Retina (tissue), 1 donor: ENCODE measurements around the gene NFE2L2.
"Not testable (repeated sequence)": the region's sequence is repeated elsewhere in the genome, so short reads cannot be mapped to it uniquely, and the experiment has no call there.

Experiments
- DNase-seq: peaks from one replicate; pipeline ENCODE4 v3.0.0-alpha.2; 2016

Gene NFE2L2

DNA sequence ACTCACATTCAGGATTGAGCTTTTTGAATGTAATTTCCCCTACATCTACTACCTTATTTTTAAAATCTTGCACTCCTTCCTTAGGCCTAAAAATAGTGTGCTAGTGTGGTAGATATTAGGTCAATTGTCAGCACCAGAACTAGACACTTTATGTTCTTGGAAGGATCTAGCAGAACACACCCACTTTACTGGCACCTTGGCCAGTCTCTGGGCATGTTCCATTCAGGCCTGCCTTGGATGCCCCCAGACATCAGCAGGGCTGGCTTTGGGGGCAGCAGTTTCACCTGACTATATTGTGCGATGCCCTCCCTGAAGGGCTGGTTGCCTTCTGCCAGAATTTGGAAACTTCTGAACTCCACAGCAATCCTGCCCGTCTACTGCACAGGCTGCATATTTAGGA is 15.3 kb upstream of the NFE2L2 start:
- no peak for DNase-seq

DNA sequence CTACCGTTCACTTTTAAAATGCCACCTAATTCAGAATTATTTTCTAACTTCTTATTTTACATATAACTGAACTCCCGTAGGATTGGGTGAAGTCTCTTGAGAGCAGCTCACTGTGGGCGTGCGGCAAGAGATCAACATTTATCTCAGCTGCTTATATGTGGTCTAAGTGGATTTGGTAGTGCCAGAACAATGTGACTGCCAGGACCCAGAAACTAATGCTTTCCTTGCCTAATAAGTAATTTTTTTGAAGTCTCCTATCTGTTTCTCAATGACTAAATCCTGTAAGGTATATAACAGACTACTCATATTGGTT is 11.2 kb upstream of the NFE2L2 start:
- DNase-seq, result no peak

DNA sequence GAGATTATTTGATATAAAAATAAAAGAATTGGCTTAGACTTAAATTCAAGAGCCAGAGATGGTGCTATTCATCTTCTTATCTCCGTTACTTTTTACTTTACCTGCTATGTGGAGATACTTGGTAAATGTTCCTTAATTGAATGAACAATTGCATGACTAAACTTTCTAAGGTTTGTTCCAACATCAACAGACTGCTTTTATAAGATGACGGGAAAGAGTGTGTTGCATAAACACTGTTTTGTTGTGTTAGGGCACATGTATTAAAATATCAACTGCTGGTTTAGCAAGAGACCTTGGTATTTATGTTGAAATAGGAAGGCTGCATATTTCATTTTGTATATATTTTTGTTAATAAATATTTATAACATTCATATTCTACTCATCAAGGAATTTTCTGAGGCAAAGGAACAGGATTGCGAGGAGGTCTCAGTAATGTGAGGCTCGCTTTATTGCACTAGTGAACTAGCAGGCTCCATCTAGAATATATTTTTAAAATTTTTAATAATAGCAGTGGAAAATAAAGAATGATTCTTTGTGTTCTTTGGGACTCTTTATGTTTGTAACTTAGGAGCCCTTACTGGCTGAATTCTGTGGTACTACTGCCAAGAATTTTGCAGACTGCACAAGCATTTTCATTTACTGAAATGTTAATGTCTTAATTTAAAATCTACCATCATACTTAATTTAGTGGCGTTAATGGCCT is 10.7 kb upstream of the NFE2L2 start:
- no peak for DNase-seq

DNA sequence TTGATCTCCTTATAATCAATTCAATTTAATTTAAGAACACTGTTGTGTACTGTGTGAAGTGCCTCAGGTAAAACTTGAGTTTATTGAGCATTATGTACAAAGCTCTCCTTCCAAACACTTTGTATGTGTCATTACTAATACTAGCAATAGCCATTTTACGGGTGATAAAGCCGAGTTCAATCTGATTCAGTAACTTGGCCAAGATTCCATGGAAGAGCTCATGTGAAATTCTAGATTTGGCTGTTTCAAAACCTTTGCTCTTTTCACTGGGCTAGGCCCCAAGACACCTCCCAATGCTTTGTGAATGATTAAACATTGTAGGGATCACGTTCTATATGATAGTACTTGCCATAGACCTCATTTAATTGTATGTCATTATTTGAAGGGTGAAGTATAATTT is 8.9 kb upstream of the NFE2L2 start:
- DNase-seq, result no peak

DNA sequence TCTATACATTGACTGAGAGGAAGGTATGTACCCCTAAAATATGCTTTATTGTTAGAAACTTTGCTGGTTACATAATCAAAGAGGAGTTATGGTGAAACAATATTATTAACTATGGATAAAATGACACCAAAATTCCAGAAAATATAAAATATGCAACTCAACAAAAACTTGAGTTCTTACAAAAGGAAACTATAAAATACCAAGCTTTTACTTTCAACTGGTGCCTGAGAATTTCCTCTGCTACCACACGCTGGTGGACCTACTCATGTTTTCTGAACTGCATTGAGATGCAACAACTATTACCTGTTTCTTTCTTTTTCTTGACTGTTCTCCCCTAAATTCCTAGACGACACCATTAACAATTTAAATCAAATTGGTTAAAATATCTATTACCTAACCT is 8.2 kb upstream of the NFE2L2 start:
- no peak for DNase-seq

DNA sequence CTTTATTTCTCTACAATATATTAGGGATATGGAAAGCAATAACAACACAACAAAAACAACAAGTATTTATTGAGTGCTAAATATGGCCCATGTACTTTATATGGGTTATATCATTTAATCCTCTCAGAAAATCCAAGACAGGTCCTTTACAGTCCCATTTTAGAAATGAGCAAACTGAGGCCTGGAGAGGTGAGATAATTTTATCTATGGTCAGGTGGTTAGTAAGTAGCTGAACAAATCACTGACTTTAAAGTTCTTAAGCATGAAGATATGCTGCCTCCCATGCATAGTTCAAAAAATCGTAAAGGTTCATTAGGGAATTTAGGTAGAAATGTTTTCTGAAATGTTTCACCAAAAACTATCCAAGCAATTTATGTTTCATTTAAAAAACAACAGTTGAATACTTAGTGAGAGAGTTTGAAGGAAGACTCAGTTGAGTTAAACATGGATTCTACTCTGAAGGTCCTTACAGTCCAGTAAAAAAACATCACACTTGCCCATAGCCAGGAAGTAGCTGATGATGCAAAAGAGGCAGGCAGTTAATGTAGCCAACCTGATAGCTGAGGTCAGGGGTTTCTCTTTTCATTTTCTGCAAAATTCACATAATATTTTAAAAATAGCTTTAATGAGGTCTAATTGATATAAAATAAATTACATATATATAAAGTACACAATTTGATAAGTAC is 7.6 kb upstream of the NFE2L2 start:
- DNase-seq, result no peak

DNA sequence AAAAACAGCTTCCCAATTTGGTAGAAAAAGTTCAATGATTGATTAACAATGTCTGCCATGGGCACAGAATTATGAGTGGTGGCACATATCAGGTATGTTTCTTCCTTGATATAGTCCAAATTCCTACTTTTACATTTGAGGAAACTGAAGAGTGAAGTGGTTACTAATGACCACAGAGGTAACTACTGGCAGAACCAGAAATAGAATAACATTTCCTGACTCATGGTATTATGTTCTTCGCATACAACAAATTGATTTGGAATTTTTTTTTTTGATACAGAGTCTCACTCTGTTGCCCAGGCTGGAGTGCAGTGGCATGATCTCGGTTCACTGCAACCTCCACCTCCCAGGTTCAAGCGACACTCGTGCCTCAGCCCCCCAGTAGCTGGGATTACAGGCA is 6.0 kb upstream of the NFE2L2 start:
- DNase-seq, result no peak

DNA sequence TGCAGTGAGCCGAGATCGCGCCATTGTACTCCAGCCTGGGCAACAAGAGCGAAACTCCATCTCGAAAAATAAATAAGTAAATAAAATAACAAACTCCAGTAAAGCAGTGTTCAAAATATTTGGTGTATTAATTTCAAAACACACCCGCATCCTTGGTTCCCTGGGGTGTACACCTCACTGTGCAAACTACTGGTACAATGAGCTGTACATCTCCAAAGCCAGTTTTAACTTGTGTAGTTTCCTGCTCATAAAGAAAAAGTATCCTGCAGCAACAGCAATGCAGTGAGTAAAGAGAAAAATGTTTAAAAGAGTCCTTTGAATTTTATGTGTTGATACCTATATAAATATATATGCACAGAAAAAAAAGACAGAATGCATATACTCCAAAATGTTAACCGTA is 4.4 kb upstream of the NFE2L2 start:
- no peak for DNase-seq

DNA sequence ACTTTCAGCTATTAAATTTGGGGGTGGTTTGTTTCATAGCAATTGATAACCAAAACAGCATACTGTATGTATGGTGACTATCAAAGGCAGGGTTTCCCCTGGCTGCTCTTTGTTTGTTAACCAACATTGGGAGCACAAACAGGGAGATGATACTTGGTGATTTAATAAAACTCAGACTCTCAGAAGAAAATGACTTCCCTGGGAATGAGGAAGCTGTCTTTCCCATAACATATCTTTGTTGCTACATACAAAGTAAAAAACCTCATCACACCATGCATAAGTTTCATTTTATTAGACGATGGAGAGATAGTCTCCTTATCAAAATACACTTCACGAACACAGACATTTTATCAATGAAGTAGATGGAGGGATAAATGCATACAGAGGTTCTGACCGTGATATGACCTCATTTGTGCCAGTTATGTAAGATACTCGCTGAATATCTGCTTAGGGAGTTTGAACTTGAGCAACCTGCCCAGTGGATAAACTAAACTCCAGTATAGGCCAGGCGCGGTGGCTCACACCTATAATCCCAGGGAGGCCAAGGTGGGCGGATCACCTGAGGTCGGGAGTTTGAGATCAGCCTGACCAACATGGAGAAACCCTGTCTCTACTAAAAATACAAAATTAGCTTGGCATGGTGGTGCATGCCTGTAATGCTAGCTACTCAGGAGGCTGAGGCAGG is 3.8 kb upstream of the NFE2L2 start:
- no peak for DNase-seq

DNA sequence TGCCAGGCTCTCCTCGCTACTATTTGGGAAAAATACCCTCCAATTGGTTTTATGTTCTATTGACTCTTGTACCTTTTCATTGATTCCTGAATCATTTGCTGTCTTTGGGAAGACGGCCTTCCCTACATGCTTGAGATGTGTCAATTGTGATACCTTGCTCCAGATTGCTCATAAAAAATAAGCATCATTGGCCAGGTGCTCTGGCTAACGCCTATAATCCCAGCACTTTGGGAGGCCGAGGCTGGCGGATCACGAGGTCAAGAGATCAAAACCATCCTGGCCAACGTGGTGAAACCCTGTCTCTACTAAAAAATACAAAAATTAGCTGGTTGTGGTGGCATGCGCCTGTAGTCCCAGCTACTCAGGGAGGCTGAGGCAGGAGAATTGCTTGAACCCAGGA is 2.4 kb upstream of the NFE2L2 start:
- DNase-seq, result not testable (repeated sequence)

DNA sequence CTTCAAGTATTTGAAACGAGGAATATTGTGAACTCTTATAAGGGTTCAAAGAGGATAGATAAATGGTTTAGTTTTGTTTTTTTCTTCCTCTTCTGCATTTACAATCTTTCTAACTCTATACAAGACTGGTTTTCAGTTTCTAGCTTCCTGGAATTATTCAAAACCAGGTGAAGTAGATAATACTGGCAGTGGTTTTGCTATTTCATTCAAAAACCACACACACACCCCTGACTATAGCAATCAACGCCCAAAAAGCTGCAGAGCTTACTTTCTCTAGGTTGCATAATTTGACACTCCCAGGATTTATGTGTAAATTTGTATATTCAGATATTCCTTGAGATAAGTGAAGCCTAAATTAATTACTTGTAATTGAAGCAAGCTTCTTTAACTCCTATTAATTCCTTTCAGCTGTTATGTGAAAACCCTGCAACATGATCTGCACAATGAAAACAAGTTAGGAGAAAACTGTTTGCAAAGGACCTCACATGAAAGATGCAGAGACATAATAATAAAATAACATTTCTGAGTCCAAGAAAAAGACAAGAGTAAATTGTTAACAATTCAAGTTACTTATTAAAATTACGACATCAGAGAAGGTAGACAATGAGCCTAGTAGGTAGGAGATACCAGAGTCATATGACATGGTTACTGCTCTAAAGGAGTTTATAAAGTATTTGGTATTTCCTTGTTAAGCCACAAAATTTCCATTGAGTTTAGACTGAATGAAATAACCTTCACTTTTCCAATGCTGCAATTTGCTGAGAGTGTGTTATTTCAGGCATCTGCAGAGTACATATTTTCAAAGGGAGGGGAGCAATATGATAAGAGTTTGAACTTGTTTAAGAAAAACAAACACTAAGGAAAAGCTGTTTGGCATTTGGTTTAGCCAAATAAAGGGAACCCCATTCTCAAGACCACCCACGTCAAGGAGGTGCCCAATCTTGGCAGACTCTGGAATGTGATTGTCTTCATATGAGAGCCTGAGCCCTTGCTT is 1.6 kb upstream of the NFE2L2 start:
- no peak for DNase-seq

DNA sequence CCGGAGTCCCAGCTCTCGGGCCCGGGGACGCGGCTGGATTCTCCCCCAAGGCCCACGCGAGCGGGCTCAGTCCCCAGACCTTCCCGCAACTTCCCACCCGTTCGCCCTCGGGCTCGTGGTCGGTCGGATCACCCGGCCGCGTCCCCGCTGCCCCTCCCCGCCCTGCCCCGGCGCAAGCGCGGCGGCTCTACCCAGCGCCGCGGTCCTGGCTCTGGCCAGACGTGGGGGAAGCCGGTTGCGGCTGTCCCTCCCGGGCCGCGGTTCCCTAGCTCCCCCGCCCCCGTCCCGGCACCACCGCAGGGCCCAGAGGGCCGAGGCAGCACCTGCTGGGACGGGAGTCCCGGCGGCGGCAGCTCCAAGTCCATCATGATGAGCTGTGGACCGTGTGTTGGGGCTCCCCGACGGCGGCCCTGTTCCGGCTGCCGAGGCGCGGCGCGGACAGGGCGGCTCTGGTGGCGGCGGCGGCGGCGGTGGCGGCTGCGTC is 276 bp downstream of the NFE2L2 start:
- peak; percentile 85 for DNase-seq

DNA sequence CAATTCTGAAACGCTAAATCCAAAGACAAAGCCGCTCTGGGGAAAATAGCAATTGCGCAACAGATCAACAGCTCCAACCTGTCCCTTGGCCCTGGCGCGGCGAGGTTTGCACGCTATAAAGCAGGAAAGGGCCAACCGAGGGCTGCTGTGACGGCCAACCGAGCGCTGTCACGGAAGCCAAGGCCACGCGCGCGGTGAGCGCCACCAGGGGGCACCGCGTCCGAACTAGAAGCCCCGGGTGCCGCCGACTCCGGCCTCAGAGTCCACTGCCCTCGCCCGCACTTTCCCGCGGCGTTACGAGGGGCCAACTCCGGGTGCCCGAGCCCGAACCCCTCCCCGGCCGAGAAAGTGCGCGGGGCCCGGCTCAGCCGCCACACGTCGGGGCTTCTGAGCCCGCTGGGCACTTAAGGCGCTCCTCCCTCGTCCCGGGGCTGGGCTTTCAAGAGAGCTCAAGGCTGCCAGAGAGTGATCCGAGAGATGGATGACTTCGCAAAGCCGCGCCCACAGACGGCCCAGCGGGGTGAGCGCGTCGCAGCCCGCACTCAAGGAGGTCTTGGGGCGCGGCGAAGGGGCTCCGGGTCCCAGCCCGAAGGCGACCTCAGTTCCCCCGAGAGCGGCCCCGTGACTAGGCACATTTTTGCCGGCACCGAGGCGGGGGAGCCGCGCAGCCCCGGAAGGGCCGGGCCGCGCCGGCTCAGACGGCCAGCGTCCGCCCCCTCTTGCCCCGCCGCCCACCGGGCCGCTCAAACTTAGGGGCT is 897 bp downstream of the NFE2L2 start:
- peak; percentile 99 for DNase-seq

DNA sequence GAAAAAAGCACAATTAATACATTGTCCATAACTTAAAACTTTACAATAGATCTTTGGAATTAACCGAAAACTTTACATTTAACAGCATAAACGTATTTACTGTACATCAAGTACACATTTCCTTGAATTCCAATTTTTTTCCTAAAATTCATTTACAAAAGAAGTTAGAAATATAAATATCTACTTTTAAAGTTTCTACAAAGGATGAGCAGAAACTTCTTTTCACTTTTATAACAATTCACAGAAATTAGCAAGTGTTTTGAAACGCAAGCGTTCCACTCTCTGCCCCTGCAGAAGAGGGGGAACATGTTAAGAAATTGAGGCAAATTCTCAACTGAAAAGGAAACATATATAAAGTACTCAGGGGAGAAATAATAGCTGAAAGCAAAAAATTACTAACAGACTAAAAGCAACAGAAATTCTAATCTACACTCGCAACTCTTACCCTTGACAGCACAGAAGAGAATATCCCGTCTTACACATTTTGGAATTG is 1.5 kb downstream of the NFE2L2 start:
- DNase-seq, result no peak

DNA sequence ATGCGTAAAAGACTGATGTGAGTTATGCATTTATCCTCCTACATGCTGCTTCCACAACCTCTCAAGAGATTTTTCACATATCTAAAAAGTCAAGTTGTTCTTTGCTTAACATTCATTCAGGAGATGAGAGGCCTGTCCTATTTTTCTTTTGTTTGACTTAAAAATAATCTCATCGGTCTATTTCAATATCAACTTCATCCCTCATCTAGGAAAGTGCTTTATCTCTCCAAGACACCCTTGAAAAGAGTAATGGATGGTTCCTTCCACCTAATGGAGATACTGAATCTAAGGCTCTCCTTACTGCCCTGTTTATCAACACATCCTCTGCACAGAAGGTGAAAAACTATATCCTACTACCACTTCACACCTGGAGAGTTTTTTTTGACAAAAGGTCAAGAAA is 2.4 kb downstream of the NFE2L2 start:
- DNase-seq, result no peak

DNA sequence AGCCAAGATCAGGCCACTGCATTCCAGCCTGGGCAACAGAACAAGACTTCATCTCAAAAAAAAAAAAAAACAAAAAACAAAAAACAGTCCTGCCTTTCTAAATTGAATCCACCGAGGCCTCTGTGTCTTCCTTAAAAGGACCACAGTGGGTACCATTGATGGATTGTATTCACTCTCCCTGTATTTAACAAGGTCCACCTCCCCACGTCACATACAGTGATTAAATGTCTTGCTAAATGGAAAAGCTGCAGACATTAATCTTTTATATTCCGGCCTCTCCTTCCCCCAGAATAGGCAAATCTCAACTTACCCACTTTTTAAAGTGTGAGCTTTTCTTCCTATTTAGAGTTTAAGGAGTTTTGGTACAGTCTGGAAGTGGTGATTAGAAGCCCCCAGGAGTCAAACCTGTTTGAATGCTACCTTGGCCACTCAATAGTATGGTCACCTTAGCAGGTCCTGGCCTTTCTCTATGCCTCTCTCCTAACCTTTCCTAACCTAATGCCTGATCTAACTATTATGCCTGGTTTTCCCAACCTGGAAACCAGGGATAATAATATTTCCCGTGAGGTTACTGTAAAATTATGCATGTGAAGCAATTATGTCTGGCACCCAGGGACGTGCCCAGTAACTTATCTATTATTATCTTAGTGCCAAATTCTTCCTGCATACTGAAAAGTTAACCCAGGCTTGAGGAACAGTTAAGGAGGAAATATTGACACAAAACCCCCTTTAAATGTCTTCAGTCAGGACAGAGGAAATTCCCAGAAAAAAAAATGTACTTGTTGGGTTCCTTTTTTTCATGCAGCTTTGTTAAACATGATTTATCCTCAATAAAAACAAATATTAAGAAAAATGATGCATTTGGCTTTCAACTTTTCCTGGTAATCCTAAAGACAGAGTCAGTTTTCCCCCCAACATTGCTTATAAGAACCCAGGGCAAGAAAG is 3.1 kb downstream of the NFE2L2 start:
- DNase-seq, result no peak

DNA sequence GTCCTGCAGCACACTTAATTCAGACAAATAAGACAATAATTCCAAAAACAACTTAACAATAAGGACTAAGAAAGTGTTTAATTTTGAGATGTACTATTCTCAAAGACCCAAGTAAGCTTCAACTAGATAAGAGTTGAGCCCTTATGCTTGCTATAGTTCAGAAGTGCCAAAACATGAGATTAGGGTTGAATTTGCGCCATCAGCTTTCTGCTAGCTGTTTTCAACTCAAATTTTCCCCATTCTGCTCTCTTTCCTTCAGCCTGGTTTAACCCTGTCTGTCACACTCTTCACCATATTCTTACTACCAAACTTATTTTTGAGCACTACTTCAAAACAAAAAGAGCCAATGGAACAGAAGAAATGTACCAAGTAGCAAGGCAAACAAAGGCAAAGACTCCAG is 4.1 kb downstream of the NFE2L2 start:
- no peak for DNase-seq

DNA sequence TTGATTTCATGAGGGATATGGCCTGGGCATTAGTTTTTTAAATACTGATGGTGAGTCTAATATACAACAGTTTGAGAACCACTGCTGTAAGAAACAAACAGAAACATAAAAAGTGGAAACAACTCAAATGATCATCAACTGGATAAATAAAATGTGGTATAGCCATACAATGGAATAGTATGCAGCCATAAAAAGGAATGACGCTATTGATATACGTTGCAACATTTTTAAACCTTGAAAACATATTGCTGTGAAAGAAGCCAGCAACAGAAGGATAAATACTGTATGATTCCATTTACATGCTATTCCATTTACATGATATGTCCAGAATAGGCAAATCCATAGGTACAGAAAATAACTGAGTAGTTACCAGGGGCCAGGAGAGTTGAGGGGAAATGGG is 6.5 kb downstream of the NFE2L2 start:
- no peak for DNase-seq

DNA sequence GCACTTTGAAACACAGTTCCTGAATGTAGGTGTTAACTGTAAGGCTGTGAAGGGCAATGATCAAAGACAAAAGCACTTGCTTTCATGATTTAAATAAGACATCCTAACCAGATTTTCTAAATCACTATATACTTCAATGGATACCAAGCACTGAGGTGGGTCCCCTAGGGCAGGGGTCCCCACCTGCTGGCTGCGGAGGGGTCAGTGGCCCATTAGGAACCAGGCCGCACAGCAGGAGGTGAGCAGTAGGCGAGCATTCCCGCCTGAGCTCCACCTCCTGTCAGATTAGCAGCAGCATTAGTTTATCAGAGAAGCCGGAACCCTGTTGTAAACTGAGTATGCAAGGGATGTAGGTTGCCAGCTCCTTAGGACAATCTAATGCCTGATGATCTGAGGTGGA is 7.1 kb downstream of the NFE2L2 start:
- no peak for DNase-seq

DNA sequence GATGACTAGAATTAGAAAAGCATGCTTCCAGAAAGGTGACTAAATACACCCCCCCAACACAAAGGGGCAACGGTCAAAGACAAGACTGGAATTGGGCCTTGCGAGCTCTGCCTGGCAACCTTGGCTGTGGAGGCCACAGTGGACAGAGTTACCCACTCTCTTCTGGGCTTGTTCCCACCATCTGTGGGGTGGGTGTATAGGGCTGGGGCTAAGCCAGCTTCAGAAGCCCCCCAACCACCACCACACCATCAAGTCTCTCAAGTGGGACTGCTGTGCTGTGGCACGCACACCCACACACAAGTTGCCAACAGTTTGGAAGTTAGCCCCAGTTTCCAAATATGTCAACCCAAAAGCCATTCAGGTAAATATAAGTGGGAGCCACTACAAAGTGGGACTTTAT is 7.8 kb downstream of the NFE2L2 start:
- no peak for DNase-seq

DNA sequence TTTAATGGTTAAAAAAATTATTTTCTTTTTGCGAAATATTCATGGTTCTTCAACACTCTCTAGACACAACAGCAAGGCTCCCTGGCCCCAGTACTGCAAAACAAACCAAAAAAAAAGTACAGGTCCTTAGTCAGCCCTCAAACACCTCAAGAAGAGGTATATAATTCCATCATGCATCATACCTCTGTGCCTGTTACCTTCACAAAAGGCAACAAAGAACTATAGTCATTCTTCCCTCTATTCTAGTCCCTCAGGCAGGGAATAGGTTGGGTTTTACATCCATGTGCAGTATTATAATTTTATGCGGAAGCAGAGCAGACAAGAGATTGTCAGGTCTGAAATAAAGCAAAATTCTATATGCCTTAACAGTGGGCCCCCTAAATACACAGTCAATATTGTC is 8.5 kb downstream of the NFE2L2 start:
- DNase-seq, result no peak
